Measurements from ENCODE around the gene SPATC1L. TPM values are rescaled to one million over a fixed set of nuclear protein-coding genes. Genes with fewer than 3 reads are reported as not detected.

The SPATC1L gene
- total and polyA plus RNA-seq, 4 donors = 4.8 to 32.3 (median 13.0) TPM

- no peak overlapping the region for H3K4me3 ChIP-seq (ENCODE audit: low read depth, low read length)
- H3K27me3 ChIP-seq (ENCODE audit: control insufficient read depth, insufficient read depth, low read length) = no peaks in the 10 kb centered on the region
- H3K4me1 ChIP-seq (ENCODE audit: control insufficient read depth, insufficient read depth, low read length) = no peaks in the 10 kb centered on the region
- peaks cover 57% of the 10 kb centered on the region for H3K36me3 ChIP-seq (ENCODE audit: control insufficient read depth, insufficient read depth, low read length)
- no peak overlapping the region for H3K27ac ChIP-seq (ENCODE audit: low read depth, low read length)
- no peaks in the 10 kb centered on the region for H3K9me3 ChIP-seq (ENCODE audit: control insufficient read depth, insufficient read depth, low read length)
- no peak for DNase-seq (ENCODE audit: low read depth in 4 of 6, low spot score in 6 of 6)
- 92% methylated on average over 11 of the region's 14 CpGs for WGBS (ENCODE audit: insufficient coverage)
Measured at GRCh38 chr21:46119637-46120271, 64.5 kb downstream of the SPATC1L start.

GRCh38 chr21:46119144-46119636 is 65.1 kb downstream of the SPATC1L start:
- Histone ChIP-seq H3K27me3 (ENCODE audit: control insufficient read depth, insufficient read depth, low read length) (no peaks in the 10 kb centered on the region), H3K36me3 (ENCODE audit: control insufficient read depth, insufficient read depth, low read length) (peaks cover 52% of the 10 kb centered on the region), H3K4me1 (ENCODE audit: control insufficient read depth, insufficient read depth, low read length) (no peaks in the 10 kb centered on the region), H3K9me3 (ENCODE audit: control insufficient read depth, insufficient read depth, low read length) (no peaks in the 10 kb centered on the region), H3K4me3 (ENCODE audit: low read depth, low read length) (no peak overlapping the region), H3K27ac (ENCODE audit: low read depth, low read length) (no peak overlapping the region)
- no peak for DNase-seq (ENCODE audit: low read depth in 4 of 6, low spot score in 6 of 6)
- WGBS (ENCODE audit: insufficient coverage) = 92% methylated on average over 12 of the region's 12 CpGs

- H3K36me3 ChIP-seq (ENCODE audit: control insufficient read depth, insufficient read depth, low read length) = peaks cover 52% of the 10 kb centered on the region
- no peaks in the 10 kb centered on the region for H3K9me3 ChIP-seq (ENCODE audit: control insufficient read depth, insufficient read depth, low read length)
- DNase-seq (ENCODE audit: low read depth in 4 of 6, low spot score in 6 of 6) = no peak
- H3K4me1 ChIP-seq (ENCODE audit: control insufficient read depth, insufficient read depth, low read length) = no peaks in the 10 kb centered on the region
- WGBS (ENCODE audit: insufficient coverage) = 86% methylated on average over 26 of the region's 27 CpGs
- H3K4me3 ChIP-seq (ENCODE audit: low read depth, low read length) = no peak overlapping the region
- no peak overlapping the region for H3K27ac ChIP-seq (ENCODE audit: low read depth, low read length)
- no peaks in the 10 kb centered on the region for H3K27me3 ChIP-seq (ENCODE audit: control insufficient read depth, insufficient read depth, low read length)
Measured at GRCh38 chr21:46118316-46119143, 65.7 kb downstream of the SPATC1L start.

GRCh38 chr21:46117586-46118315 is 66.5 kb downstream of the SPATC1L start:
- peaks cover 55% of the 10 kb centered on the region for H3K36me3 ChIP-seq (ENCODE audit: control insufficient read depth, insufficient read depth, low read length)
- H3K27me3 ChIP-seq (ENCODE audit: control insufficient read depth, insufficient read depth, low read length) = no peaks in the 10 kb centered on the region
- H3K27ac ChIP-seq (ENCODE audit: low read depth, low read length) = no peak overlapping the region
- H3K4me3 ChIP-seq (ENCODE audit: low read depth, low read length) = no peak overlapping the region
- DNase-seq (ENCODE audit: low read depth in 4 of 6, low spot score in 6 of 6) = no peak
- WGBS (ENCODE audit: insufficient coverage) = 82% methylated on average over 26 of the region's 29 CpGs
- no peaks in the 10 kb centered on the region for H3K9me3 ChIP-seq (ENCODE audit: control insufficient read depth, insufficient read depth, low read length)
- H3K4me1 ChIP-seq (ENCODE audit: control insufficient read depth, insufficient read depth, low read length) = no peaks in the 10 kb centered on the region

GRCh38 chr21:46116776-46117585 is 67.3 kb downstream of the SPATC1L start:
- Histone ChIP-seq H3K27me3 (ENCODE audit: control insufficient read depth, insufficient read depth, low read length) (no peaks in the 10 kb centered on the region), H3K36me3 (ENCODE audit: control insufficient read depth, insufficient read depth, low read length) (peaks cover 62% of the 10 kb centered on the region)
- 84% methylated on average over 18 of the region's 24 CpGs for WGBS (ENCODE audit: insufficient coverage)

GRCh38 chr21:46116189-46116775 is 68.0 kb downstream of the SPATC1L start:
- H3K36me3 ChIP-seq (ENCODE audit: control insufficient read depth, insufficient read depth, low read length) = peaks cover 56% of the 10 kb centered on the region
- no peak for DNase-seq (ENCODE audit: low read depth in 4 of 6, low spot score in 6 of 6)
- no peaks in the 10 kb centered on the region for H3K4me1 ChIP-seq (ENCODE audit: control insufficient read depth, insufficient read depth, low read length)
- WGBS (ENCODE audit: insufficient coverage) = 92% methylated on average over 20 of the region's 20 CpGs
- no peak overlapping the region for H3K4me3 ChIP-seq (ENCODE audit: low read depth, low read length)
- no peak overlapping the region for H3K27ac ChIP-seq (ENCODE audit: low read depth, low read length)
- H3K27me3 ChIP-seq (ENCODE audit: control insufficient read depth, insufficient read depth, low read length) = no peaks in the 10 kb centered on the region
- H3K9me3 ChIP-seq (ENCODE audit: control insufficient read depth, insufficient read depth, low read length) = no peaks in the 10 kb centered on the region

More at GRCh38 chr21:46116776-46117585, 67.3 kb downstream of the SPATC1L start:
- Histone ChIP-seq H3K4me1 (ENCODE audit: control insufficient read depth, insufficient read depth, low read length) (no peaks in the 10 kb centered on the region), H3K27ac (ENCODE audit: low read depth, low read length) (no peak overlapping the region), H3K4me3 (ENCODE audit: low read depth, low read length) (no peak overlapping the region), H3K9me3 (ENCODE audit: control insufficient read depth, insufficient read depth, low read length) (no peaks in the 10 kb centered on the region)
- DNase-seq (ENCODE audit: low read depth in 4 of 6, low spot score in 6 of 6) = no peak

- no peaks in the 10 kb centered on the region for H3K9me3 ChIP-seq (ENCODE audit: control insufficient read depth, insufficient read depth, low read length)
- no peak overlapping the region for H3K4me3 ChIP-seq (ENCODE audit: low read depth, low read length)
- H3K27me3 ChIP-seq (ENCODE audit: control insufficient read depth, insufficient read depth, low read length) = no peaks in the 10 kb centered on the region
- peaks cover 51% of the 10 kb centered on the region for H3K36me3 ChIP-seq (ENCODE audit: control insufficient read depth, insufficient read depth, low read length)
- DNase-seq (ENCODE audit: low read depth in 4 of 6, low spot score in 6 of 6) = no peak
- H3K4me1 ChIP-seq (ENCODE audit: control insufficient read depth, insufficient read depth, low read length) = no peaks in the 10 kb centered on the region
- H3K27ac ChIP-seq (ENCODE audit: low read depth, low read length) = no peak overlapping the region
- WGBS (ENCODE audit: insufficient coverage) = 91% methylated on average over 15 of the region's 17 CpGs
Measured at GRCh38 chr21:46115441-46116188, 68.6 kb downstream of the SPATC1L start.

- DNase-seq (ENCODE audit: low read depth in 4 of 6, low spot score in 6 of 6) = no peak
- WGBS (ENCODE audit: insufficient coverage) = 81% methylated on average over 2 of the region's 4 CpGs
- no peaks in the 10 kb centered on the region for H3K4me1 ChIP-seq (ENCODE audit: control insufficient read depth, insufficient read depth, low read length)
Measured at GRCh38 chr21:46114963-46115362, 69.3 kb downstream of the SPATC1L start.

More at GRCh38 chr21:46114963-46115362, 69.3 kb downstream of the SPATC1L start:
- no peaks in the 10 kb centered on the region for H3K9me3 ChIP-seq (ENCODE audit: control insufficient read depth, insufficient read depth, low read length)
- no peak overlapping the region for H3K4me3 ChIP-seq (ENCODE audit: low read depth, low read length)
- H3K36me3 ChIP-seq (ENCODE audit: control insufficient read depth, insufficient read depth, low read length) = peaks cover 50% of the 10 kb centered on the region
- no peak overlapping the region for H3K27ac ChIP-seq (ENCODE audit: low read depth, low read length)
- H3K27me3 ChIP-seq (ENCODE audit: control insufficient read depth, insufficient read depth, low read length) = no peaks in the 10 kb centered on the region
